HG03135 (cell line): ENCODE data around the gene LGR5.
"Not testable (repeated sequence)": the region's sequence is repeated elsewhere in the genome, so short reads cannot be mapped to it uniquely, and the experiment has no call there.

Source experiments
- ATAC-seq: cut with Tn5 transposase; IDR thresholded peaks from one replicate; pipeline ENCODE4 v1.9.1; 2021; ENCODE audit warnings: mild to moderate bottlenecking, moderate library complexity; ENCODE audit not compliant: unreplicated experiment

Gene LGR5

DNA sequence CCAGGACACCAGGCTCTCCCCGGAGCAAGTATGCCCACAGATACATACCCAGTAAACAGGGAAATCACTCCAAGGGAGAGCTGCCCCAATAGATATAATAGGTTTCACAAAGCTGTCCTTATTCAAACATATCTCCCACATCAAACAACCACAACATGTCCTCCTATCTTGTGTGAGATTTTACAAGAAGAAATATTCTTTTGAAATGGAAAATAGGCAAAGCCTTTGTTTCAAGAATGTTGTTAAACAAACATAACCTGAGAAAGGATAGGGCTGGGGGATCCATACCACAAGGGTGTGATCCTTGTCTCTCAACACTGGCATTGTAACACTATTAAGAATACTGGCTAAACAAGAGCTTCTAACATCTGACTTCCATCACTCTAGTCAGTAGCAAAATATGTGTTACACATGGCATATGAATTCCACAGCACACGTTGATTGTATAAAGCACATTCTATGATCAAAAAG lies 32.9 kb downstream of the LGR5 start:
- ATAC-seq, result no peak

DNA sequence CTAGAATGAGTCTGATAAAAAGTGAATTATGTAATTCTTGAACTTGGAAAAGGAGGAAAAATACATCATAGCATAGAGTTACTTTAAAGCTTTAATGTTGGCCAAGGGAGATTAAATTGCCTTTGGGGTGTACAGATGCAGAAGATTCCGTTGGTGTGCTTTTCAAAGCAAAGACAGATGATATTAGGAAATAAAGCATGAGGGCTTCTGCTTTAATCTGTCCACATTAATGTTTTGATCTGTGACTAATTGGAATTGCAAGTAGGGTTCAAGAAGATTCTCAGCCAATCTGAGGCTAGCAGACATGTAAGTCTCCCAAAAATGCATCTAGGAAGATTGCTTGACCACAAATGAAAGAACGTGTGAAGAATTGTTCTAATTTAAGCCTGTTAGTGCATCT lies 35.2 kb downstream of the LGR5 start:
- ATAC-seq, result no peak

DNA sequence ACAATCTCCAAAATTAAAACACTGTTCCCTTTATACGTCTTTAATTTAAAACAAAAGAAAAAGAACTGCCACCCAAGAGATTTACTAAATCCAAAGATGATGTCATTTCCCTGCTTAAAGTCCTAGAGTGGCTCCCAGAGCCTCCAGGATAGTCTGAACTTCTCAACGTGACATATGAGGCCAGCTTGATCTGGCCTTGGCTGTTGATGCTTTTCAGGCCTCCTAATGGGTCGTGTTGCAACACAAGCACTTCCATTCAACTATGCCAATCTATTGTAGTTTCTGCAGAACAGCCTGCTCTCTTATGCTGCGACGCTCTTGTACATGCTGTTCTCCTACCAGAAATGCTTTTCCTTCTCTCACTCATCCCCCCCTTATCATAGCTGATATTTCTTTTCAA lies 35.7 kb downstream of the LGR5 start:
- no peak for ATAC-seq

DNA sequence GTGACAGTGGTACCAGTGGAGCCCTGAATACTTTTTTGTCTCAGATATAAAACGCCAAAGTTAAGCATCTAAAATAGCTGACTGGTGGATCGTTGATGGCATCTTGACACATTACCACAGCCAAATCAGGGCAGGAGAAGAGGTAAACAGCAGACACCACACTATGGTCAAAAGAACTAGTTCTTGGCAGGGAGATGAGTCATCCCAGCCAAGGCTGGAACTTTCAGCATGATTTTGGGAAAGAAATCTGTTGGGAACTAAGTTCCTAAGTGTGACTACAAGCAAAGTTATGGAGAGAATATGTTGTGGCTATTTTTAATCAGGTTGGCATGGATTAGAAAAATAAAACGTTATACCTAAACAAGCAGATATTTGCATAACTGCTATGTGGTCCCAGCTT lies 36.9 kb downstream of the LGR5 start:
- ATAC-seq, result no peak

DNA sequence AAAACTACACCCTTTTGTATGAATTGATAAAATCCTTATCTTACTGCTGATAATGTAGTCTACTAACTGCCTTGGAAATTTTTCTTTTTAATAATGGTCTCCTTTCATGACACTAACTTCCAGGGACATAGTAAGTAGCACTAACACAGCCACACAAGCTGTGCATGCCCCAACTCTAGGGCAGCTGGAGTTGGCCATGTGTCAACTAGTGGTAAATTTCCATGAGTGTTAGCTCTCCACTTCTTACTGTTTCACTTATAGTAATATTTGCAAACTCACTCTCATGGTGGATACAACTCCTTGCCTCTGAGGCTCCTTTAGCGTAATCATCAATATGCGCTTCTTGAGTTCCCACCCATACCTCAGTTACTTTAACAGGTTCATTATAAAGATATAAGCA lies 38.0 kb downstream of the LGR5 start:
- ATAC-seq, result no peak

DNA sequence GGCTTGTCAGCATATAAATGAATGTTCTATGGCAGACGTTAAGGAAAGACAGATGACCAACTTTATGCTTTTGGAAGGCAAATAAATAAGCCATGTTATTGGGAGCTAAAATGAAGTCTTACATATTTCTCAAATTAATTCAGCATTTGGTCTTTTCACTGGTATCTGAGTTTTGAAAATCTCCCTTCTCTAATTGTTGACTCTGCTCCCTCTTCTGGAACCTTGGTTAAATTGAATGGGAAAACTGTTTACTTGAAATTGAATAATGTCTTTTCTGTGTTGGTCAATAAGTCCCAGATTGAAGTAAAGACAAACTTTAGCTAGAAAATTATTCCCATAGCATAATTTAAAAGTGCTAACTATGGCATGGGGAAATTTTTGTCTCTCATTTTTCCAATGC lies 38.7 kb downstream of the LGR5 start:
- ATAC-seq, result no peak

DNA sequence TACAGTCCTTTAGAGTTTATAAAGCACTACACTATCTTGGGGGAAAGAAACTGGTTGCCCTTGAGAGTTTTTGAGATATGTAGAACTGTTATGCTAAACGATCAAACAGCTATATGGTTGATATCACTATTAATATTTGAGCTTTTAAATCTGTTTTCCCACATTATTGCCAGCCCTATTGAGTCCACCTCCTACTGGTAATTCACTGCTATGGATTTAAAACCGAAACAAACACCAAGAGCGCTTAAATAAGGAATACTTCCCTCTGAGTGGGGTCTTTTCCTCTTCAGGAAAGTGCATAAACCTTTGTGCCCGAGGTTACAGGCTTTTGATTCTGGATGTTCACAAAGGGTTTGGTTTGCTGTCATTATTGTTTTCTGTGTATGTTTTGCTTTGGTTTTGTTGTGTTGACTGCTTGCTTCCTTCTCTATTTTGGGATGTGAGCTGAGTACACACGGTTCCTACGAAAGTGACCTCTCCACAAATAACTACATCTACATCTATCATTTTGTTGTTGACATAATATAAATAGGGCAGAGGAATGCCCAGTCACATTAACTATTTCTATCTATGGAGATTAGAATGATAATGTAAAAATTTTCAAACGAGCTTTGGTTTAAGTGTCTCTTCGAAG lies 44.8 kb downstream of the LGR5 start:
- ATAC-seq, result no peak

DNA sequence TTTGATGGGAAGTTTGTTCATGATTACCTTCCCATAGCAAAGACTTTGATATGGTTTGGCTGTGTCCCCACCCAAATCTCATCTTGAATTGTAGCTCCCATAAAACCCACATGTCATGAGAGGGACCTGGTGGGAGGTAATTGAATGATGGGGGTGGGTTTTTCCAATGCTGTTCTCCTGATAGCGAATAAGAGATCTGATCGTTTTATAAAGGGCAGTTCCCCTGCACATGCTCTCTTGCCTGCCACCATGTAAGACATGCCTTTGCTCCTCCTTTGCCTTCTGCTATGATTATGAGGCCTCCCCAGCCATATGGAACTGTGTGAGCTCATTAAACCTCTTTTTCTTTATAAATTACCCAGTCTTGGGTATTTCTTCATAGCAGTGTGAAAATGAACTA lies 51.2 kb downstream of the LGR5 start:
- not testable (repeated sequence) for ATAC-seq

DNA sequence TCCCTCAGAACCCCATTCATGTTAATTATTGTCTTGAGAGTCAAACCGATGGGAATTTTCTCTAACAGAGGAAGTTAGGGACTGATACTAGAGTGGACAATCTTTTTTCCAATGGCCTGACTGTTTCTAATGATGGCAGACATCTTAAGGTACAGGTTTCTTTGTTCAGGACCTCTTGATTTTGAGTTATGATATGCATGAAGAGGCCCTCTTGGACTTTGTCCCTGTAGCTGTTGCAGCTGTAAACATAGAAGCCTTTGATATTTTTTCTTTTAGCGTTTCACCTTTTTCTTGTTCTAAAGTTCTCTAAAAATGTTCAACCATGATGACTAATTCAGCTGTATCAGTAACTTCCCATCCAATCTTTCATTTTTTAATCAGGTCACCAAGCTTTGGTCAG lies 53.0 kb downstream of the LGR5 start:
- ATAC-seq, result no peak

DNA sequence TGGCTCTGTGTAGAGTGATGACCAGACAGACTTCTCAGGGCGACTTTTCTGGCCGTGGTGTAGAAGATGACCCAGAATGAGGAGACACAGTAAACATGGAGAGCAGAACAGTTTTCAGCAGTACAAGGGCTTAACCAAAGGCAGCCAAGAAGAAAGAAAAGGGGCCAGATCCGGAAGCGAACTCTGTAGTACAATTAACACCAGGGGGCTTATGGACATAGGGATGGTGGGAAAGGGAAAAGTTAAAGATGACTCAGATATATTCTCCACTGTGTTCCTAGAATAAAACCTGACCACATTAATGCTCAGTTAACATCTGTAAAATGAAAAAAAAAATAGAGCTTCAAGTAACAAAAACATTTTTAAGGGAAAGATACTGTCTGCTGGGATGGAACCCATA lies 60.2 kb downstream of the LGR5 start:
- ATAC-seq, result no peak

DNA sequence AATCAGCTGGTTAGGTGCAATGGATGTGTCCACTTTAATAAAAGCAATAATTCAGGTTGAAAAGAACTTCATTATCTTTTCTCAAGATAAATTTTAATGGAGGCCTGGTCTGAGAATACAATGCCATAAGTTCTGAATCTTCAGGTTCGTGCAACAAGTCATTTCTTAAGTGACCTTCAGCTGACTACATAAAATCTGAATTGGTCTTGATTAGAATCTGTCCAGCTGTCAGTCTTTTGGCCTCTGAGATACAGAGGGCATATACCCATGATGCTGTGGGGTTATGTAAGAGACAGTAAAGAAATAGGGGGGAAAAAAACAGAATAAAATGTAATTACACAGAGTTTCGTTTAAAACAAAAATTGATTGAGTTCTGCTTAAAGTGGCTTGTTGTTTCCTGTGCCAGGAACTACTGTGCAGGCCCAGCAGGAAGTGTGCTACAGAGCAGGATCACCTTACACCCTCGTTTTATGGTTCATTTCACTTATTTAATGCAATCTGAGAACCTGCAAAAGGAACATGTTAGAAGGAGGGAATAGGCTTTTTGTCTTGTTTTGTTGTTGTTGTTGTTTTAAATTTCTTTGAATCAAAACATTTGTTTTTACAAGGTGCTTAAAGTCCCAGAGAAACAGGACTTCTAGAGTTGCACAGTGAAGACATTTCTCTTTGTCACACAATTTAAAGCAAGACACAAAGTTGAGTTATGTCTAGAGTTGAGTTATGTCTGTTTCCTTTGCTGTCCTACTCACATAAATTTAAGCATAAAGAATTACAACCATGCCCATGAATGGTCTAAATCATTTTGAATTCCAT lies 64.2 kb downstream of the LGR5 start:
- ATAC-seq, result no peak

DNA sequence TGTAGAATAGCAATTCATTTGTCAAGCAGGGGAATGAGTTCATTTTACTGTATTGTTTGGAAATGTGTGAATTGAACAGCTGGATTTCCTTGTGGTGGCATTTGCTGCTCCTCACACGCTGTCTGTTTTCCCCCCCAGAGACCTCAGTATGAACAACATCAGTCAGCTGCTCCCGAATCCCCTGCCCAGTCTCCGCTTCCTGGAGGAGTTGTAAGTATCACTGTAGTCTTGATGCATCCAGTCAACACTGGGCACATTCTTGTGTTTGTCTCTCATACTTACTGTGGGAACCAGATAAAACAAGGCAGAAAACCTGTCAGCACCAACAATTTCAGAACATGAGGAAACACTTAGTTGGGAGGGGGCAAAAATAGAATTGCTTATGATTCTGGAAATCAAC lies 64.9 kb downstream of the LGR5 start:
- no peak for ATAC-seq

DNA sequence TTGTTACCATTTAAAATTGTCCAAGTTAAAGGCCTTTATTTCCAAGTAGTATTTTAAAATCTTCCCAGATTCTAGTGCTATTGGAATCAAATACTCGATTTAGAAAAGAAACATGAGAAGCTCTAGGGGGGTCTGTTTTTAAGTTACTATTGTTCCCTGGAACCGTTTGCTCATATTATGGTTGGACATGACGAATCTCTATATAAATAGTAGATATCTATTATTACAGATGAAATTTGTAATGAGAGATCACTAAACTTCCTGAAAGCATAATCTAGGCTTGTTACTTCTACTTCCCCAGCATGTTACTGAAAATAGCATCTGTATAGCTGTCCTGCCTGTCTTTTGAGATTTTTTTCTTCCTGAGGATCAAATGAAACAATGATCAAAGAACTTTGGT lies 70.1 kb downstream of the LGR5 start:
- no peak for ATAC-seq

DNA sequence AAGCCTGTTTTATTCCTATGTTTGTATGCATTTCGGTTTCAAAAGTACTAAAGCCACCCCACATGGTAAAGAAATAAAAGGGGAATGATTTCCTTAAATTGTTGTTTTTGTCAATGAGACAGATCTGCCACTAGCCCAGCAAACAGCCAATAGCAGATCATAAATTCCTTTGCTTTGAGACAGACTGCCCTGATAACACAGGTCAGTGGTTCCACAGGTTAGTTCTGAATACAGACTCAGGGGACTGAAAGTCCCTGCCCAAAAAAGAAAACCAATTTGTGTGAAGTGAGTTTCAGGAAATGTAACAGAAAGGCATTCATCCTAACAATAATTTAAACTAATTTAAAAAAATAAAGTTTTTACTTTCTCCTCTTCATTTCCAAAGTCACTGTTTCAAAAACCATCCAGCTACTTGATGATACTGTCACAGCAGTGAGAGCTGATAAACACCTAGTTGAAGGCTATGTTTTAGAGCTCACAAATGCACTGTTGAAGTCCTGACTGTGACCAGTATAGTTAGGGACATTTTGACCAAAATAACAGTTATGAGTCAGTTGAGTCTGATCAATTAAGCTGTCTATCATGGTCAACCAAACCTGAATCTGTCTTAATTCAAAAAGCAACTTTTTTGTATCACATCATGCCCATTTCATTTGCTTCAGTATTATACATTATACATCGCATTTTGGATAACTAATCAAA lies 77.7 kb downstream of the LGR5 start:
- no peak for ATAC-seq

DNA sequence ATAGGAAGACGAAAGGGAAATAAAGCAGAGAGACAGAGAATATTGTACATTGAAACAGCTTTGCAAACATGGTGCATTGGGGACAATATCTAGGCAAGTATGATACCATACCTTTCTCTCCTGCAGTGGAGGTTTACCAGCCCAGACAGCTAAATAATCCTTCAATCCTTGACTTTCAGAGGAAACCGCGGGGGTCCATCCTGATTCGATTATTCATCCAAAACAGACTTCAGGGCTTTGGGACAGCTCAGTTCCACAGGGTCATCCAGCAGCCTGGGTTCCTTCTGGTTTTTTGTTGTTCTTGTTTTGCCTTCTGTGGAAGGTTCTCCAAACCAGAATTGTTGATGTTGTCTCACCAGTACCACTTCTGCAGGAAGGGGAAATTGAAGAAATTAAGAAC lies 81.5 kb downstream of the LGR5 start:
- no peak for ATAC-seq

DNA sequence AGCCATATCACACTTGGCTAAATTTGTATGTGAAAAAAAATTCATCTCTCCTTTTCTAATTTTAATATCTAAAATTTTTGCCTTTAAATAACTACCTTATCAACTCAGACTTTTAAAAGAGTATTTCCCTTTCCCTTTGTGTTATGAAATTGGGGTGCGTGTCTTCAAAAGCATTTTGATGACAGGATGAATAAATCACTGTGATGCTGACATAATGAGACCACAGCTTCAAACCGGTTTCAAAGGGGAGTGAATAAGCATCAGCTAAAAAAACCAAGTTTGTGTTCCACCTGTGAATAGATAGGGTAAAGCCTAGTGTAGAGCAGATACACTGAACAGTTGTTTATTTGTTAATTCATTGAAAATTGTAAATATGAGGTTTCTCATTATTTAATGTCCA lies 85.0 kb downstream of the LGR5 start:
- ATAC-seq, result no peak

DNA sequence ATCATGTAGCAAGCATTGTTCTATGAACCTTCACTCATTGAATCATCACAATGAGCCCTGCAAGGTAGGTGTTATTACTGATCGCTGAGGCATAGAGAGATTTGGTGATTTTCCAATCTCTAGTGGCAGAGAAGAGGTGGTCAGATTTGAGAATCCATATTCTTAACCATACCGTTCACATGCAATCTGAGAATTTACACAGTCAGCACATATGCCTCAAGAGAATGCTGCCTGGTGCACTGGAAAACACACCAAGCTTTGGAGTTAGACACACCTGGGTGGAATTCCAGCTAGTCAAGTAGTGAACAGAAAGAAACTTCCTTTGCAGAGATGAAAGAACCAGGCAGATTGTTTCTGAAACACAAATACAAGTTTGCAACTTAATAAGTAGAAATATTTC lies 94.1 kb downstream of the LGR5 start:
- no peak for ATAC-seq

DNA sequence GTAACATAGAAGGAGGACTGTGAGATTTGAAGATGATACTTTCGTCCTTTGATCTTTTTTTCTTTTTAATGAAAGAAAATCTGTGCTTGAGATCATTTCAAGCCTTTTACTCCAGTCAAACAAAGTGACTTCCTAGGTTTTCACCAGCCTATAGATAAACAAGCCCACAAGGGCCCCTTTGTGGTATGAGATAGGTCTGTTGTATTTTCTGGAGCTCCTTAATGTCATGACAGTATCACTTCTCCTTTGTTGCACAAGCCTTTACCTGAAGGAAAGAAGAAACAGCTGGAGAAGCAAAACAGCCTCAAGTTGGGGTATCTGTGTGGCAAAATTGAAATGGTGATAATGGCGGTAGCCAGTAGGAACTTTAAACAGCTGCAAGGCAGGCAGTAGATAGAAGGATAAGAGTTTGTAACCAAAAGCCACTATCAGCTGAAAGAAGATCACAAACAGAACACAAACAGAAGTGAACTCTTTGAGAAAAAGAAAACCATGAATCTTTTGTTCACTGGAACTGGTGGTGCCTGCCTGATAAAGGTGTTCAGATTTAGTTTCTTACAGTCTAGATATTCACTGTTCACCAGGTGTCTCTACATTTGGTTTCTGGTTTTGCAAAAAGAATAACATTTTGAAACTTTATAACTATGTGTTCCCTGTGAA lies 96.8 kb downstream of the LGR5 start:
- no peak for ATAC-seq

DNA sequence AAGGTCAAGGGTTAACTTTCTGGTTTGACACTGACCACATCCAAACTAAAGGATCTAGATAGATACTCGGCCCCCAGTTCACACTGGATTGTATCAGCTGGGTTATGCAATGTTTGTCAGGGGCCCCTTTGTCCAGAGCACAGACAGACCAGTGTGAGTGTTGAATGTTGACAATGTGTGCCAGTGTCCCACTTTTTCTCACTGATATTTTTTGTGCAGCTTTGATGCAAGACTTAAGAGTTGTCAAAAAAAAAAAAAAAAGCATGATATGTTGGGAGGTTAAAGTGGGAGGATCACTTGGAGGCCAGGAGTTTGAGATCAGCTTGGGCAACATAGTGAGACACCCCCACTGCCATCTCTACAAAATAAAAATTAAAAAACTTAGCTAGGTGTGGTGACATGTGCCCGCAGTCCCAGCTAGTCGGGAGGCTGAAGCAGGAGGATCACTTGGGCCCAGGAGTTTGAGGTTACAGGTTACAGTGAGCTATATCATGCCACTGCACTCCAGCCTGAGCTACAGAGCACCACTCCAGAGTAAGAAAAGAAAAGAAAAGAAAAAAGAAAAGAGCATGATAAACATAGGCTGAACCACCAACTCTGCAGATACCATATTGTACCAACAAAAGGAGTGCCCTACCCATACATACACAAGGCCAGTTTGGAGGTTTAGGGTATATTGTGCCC lies 97.5 kb downstream of the LGR5 start:
- no peak for ATAC-seq

DNA sequence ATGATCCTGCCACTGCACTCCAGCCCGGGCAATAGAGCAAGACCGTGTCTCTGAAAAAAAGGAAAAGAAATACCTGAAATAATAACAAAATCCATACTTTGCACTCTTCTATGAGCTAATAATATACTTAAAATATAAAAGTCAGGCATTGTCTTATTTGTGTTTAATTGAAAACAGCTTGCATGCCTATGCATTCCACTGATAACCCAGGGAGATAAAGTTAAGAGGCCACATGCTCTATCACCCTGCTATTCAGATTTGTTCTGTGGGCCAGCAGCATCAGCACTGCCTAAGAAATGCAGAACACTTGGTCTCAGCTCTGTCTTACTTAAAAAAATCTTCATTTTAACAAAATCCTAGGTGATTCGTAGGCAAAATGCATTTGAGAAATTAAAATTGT lies 99.2 kb downstream of the LGR5 start:
- ATAC-seq, result no peak

DNA sequence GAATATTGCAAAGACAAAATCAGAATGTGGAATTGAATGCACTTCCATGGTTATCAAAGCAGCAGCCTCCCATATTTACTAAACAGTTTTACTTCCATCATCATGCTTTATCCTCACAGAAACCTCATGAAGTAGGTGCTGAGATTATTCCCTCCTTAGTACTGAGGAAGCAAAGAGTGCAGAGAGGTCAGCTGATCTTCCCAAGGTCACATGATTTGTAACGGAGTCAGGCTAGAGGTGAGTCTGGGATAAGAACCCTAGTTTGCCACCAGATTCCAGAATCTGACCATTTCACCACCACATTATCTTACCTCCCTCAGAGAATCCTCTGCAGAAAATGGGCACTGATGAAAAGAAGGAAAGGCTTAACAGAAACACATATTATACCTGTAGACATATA lies 102.0 kb downstream of the LGR5 start:
- no peak for ATAC-seq
